NB4 (cell line): Measurements from ENCODE around the gene MYO1A.

Source experiments
- CTCF ChIP-seq: IDR thresholded peaks from one replicate; pipeline ENCODE4 v1.5.1; 2012; ENCODE audit warnings: low read depth, low read length
- MAX ChIP-seq: IDR thresholded peaks from 2 replicates; pipeline ENCODE4 v1.6.1; 2011; ENCODE audit warnings: low read depth, low read length
- POLR2A ChIP-seq: IDR thresholded peaks from 2 replicates; pipeline ENCODE4 v1.6.1; 2011; ENCODE audit warnings: mild to moderate bottlenecking; ENCODE audit not compliant: insufficient read length; ENCODE audit errors: extremely low read depth

DNA sequence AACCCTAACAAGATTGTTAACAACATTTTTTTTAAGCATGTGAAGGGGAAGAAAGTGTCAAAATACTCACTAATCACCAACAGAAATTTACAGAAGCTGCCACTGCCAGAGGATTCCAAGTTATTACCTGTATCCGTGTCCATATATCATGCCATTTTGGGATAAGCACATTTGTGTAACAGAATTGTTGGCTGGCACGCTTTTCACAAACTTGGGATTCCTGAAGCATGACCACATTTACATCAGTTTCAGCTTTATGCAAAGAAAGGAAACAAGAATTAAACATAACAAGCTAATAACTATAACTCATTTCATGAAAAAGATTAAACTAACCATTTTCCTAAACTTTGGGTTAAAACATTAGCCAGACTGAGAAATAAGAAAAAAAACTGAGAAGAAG, 22.7 kb upstream of the MYO1A start:
- no peak for TF ChIP-seq MAX
- TF ChIP-seq CTCF = no peak
- no peak for TF ChIP-seq POLR2A
